ENCODE data around the gene DDX60.

DNA sequence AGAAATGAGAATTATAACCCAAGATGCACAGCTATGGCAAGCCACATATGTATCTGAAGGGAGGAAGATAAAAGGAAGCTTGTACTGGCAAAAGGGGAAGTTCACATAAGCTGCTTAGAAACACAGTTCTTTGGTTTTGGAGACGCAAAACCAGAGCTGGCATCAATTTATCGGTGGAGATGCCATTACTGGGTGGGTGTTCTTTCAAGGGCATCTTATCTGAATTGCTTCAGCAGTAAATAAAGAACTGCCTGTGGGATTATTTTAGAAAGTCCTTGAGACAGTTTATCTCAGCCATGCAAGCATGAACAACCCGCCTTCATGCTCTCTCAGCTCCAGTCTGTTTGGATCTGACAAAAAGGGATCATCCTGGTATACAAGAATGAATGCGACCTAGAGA is 60.8 kb downstream of the DDX60 start:
- TF ChIP-seq, protein P1, sequence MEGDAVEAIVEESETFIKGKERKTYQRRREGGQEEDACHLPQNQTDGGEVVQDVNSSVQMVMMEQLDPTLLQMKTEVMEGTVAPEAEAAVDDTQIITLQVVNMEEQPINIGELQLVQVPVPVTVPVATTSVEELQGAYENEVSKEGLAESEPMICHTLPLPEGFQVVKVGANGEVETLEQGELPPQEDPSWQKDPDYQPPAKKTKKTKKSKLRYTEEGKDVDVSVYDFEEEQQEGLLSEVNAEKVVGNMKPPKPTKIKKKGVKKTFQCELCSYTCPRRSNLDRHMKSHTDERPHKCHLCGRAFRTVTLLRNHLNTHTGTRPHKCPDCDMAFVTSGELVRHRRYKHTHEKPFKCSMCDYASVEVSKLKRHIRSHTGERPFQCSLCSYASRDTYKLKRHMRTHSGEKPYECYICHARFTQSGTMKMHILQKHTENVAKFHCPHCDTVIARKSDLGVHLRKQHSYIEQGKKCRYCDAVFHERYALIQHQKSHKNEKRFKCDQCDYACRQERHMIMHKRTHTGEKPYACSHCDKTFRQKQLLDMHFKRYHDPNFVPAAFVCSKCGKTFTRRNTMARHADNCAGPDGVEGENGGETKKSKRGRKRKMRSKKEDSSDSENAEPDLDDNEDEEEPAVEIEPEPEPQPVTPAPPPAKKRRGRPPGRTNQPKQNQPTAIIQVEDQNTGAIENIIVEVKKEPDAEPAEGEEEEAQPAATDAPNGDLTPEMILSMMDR (IDR thresholded peaks at IDR 0.05 in 2 of 3, conservative IDR thresholded peaks at IDR 0.05 in 1 of 3; ENCODE audit: control insufficient read depth in 2 of 3, extremely low read depth in 1 of 3, insufficient read depth in 1 of 3, low read depth in 3 of 3, low read length in 3 of 3) = no peak
- TF ChIP-seq BHLHE40 (IDR thresholded peaks at IDR 0.05; ENCODE audit: borderline replicate concordance in 1 of 2, low read depth in 2 of 2, low read length in 1 of 2) (no peak), CREB1 (IDR thresholded peaks at IDR 0.05; ENCODE audit: low read depth) (no peak)
- TF ChIP-seq, protein P2, sequence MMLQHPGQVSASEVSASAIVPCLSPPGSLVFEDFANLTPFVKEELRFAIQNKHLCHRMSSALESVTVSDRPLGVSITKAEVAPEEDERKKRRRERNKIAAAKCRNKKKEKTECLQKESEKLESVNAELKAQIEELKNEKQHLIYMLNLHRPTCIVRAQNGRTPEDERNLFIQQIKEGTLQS (IDR thresholded peaks at IDR 0.05; ENCODE audit: borderline replicate concordance, extremely low read depth, low read depth, low read length) = no peak
